Vagina (tissue), 2 donors: ENCODE data around the gene EMSY. TPM values are rescaled to one million over a fixed set of nuclear protein-coding genes. Genes with fewer than 3 reads are reported as not detected.
A peak's percentile ranks its signal among the peaks of the same experiment; 100 is the strongest.

Experiments
- DNase-seq, 2 donors: peaks; one replicate each; pipeline ENCODE4 v3.0.0-alpha.2; 2017; ENCODE audit errors: extremely low spot score in 2 of 2
- H3K27ac ChIP-seq: fragments of 200-600 bp; sonication (generic); one replicate; pipeline ENCODE4 v1.5.1; 2019
- H3K27me3 ChIP-seq: fragments of 200-600 bp; sonication (generic); one replicate; pipeline ENCODE4 v1.5.1; 2019
- H3K36me3 ChIP-seq, 2 donors: fragments of 200-600 bp; sonication (generic); one replicate each; pipeline ENCODE4 v1.5.1; 2017 to 2019
- H3K4me1 ChIP-seq: fragments of 200-600 bp; sonication (generic); one replicate; pipeline ENCODE4 v1.5.1; 2019
- H3K4me3 ChIP-seq, 2 donors: fragments of 200-600 bp; sonication (generic); 1 replicate in 1 of 2; 2 replicates in 1 of 2; pipeline ENCODE4 v1.5.1; 2016 to 2019
- H3K9me3 ChIP-seq: fragments of 200-600 bp; sonication (generic); one replicate; pipeline ENCODE4 v1.5.1; 2019
- POLR2A ChIP-seq, 2 donors: fragments of 450-650 bp; IDR thresholded peaks; one replicate each; pipeline ENCODE4 v1.6.1; 2017; ENCODE audit warnings: antibody characterized with exemption in 2 of 2, mild to moderate bottlenecking in 2 of 2, moderate library complexity in 2 of 2
- POLR2AphosphoS5 ChIP-seq, 2 donors: sonication (generic); formaldehyde crosslinking; IDR thresholded peaks; one replicate each; pipeline ENCODE4 v1.9.0; 2017; ENCODE audit warnings: antibody characterized with exemption in 2 of 2, mild to moderate bottlenecking in 2 of 2, low read depth in 1 of 2; ENCODE audit not compliant: insufficient read depth in 1 of 2
- intact Hi-C: fragments of 100-400 bp; cut with DNase I; formaldehyde crosslinking; loops from one replicate; pipeline ENCODE4 v1.15.1; 2023
- total RNA-seq: library from RNA; depleted of rRNA; stranded (reverse); fragments of >200 nt; gene quantifications from one replicate; pipeline ENCODE4 v1.2.3, GENCODE V29; 2016
- TF ChIP-seq, protein P1 (sequence below), 3 experiments: fragments of 450-650 bp in 2 of 3; fragments of 200-600 bp in 1 of 3; sonication (generic) in 1 of 3; IDR thresholded peaks; one replicate each; pipeline ENCODE4 v1.5.1; 2017 to 2019; ENCODE audit warnings: antibody characterized with exemption in 3 of 3, mild to moderate bottlenecking in 2 of 3, moderate library complexity in 2 of 3

Gene EMSY
- total RNA-seq, 1 donor from 2014 or later, result 31.2 TPM

- H3K27ac ChIP-seq, result no peak overlapping the region
- intact Hi-C loops, result no loop called here
- H3K9me3 ChIP-seq, result no peaks in the 10 kb centered on the region
- H3K4me3 ChIP-seq, result no peak overlapping the region
- no peaks in the 10 kb centered on the region for H3K36me3 ChIP-seq
- no peak for DNase-seq
- no peaks in the 10 kb centered on the region for H3K4me1 ChIP-seq
- no peaks in the 10 kb centered on the region for H3K27me3 ChIP-seq
- TF ChIP-seq POLR2A (IDR thresholded peaks at IDR 0.05), result no peak
- TF ChIP-seq, protein P1, sequence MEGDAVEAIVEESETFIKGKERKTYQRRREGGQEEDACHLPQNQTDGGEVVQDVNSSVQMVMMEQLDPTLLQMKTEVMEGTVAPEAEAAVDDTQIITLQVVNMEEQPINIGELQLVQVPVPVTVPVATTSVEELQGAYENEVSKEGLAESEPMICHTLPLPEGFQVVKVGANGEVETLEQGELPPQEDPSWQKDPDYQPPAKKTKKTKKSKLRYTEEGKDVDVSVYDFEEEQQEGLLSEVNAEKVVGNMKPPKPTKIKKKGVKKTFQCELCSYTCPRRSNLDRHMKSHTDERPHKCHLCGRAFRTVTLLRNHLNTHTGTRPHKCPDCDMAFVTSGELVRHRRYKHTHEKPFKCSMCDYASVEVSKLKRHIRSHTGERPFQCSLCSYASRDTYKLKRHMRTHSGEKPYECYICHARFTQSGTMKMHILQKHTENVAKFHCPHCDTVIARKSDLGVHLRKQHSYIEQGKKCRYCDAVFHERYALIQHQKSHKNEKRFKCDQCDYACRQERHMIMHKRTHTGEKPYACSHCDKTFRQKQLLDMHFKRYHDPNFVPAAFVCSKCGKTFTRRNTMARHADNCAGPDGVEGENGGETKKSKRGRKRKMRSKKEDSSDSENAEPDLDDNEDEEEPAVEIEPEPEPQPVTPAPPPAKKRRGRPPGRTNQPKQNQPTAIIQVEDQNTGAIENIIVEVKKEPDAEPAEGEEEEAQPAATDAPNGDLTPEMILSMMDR (IDR thresholded peaks at IDR 0.05), result no peak
- TF ChIP-seq POLR2AphosphoS5 (IDR thresholded peaks at IDR 0.05; ENCODE audit: insufficient read depth in 1 of 2, low read depth in 1 of 2), result no peak
These were observed 112.6 kb downstream of the EMSY start for GRCh38 chr11:76557466-76557865.

GRCh38 chr11:76558473-76558872 is 113.7 kb downstream of the EMSY start:
- DNase-seq, result no peak
- Histone ChIP-seq H3K27me3 (no peaks in the 10 kb centered on the region), H3K27ac (no peak overlapping the region), H3K9me3 (no peaks in the 10 kb centered on the region), H3K36me3 (no peaks in the 10 kb centered on the region), H3K4me3 (no peak overlapping the region), H3K4me1 (no peaks in the 10 kb centered on the region)
- TF ChIP-seq, protein P1 (IDR thresholded peaks at IDR 0.05), result no peak
- no peak for TF ChIP-seq POLR2A (IDR thresholded peaks at IDR 0.05)
- no peak for TF ChIP-seq POLR2AphosphoS5 (IDR thresholded peaks at IDR 0.05; ENCODE audit: insufficient read depth in 1 of 2, low read depth in 1 of 2)
- intact Hi-C loops, result no loop called here

- intact Hi-C loops, result no loop called here
- no peak for DNase-seq
- no peak overlapping the region for H3K27ac ChIP-seq
- no peaks in the 10 kb centered on the region for H3K9me3 ChIP-seq
- H3K4me3 ChIP-seq, result no peak overlapping the region
- H3K27me3 ChIP-seq, result no peaks in the 10 kb centered on the region
- TF ChIP-seq, protein P1 (IDR thresholded peaks at IDR 0.05), result no peak
- no peak for TF ChIP-seq POLR2AphosphoS5 (IDR thresholded peaks at IDR 0.05; ENCODE audit: insufficient read depth in 1 of 2, low read depth in 1 of 2)
- H3K36me3 ChIP-seq, result no peaks in the 10 kb centered on the region
- no peaks in the 10 kb centered on the region for H3K4me1 ChIP-seq
These were observed 114.1 kb downstream of the EMSY start for GRCh38 chr11:76558891-76559290.

DNA sequence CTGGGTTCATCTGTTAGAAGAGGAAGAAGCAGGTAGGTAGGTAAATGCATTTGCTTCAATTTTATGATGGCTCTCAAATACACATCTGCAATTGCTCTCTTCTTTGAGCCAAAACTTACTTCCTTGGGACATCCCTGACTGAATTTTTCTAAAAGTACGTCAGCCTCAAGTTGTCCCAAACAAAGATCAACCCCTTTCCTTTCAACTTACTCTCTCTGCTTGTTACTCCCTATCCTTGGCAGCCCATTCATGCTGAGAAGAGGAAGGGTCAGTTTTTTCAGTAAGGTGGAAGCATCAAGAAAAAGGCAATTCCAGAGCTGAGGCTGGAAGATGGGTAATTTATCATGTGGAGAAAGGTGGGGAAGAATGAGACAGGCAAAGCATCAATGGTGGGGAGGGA is 114.5 kb downstream of the EMSY start:
- H3K4me1 ChIP-seq, result no peaks in the 10 kb centered on the region
- DNase-seq, result no peak
- H3K4me3 ChIP-seq, result no peak overlapping the region
- TF ChIP-seq POLR2A (IDR thresholded peaks at IDR 0.05) (no peak), POLR2AphosphoS5 (IDR thresholded peaks at IDR 0.05; ENCODE audit: insufficient read depth in 1 of 2, low read depth in 1 of 2) (no peak)
- TF ChIP-seq, protein P1 (IDR thresholded peaks at IDR 0.05), result no peak
- H3K27me3 ChIP-seq, result no peaks in the 10 kb centered on the region
- H3K27ac ChIP-seq, result no peak overlapping the region
- intact Hi-C loops, result no loop called here
- no peaks in the 10 kb centered on the region for H3K36me3 ChIP-seq
- no peaks in the 10 kb centered on the region for H3K9me3 ChIP-seq

DNA sequence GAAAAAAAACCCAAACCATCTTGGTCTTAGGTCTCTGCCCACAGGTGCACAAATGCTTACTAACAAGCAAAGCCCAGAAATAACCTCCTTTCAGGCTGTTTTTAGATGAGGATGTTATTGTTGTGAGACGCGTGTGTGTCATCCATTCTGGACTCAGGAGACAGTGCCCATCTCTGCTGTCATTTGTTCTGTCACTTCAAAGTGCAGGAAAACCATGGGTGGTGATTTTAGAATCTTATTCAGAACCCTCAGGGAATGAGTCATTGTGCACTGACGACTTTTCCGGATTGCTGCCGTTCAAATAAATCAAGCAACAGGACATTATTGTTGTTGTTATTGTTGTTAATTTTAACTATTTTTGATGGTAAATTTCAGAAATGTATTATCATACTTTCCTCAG is 115.4 kb downstream of the EMSY start:
- peak in 1 of 2 donors; percentile 45 for TF ChIP-seq POLR2AphosphoS5 (IDR thresholded peaks at IDR 0.05; ENCODE audit: insufficient read depth in 1 of 2, low read depth in 1 of 2)
- TF ChIP-seq, protein P1 (IDR thresholded peaks at IDR 0.05), result no peak
- no peak for DNase-seq
- Histone ChIP-seq H3K27me3 (no peaks in the 10 kb centered on the region), H3K36me3 (no peaks in the 10 kb centered on the region), H3K27ac (no peak overlapping the region), H3K4me1 (no peaks in the 10 kb centered on the region), H3K9me3 (no peaks in the 10 kb centered on the region), H3K4me3 (no peak overlapping the region)
- intact Hi-C loops, result no loop called here
